Stimulated activated CD8-positive, alpha-beta memory T cell treated with anti-CD3 and anti-CD28 coated beads, Interleukin-12 subunit alpha, Interleukin-12 subunit beta, amount 100 ng/mL, for 4 hours (primary cell): ENCODE measurements around the gene HPS1.

Experiments
- DNase-seq: peaks from one replicate; pipeline ENCODE4 v3.0.0-alpha.2; 2020; ENCODE audit warnings: low read depth

HPS1 gene

GRCh38 chr10:98446661-98447221 lies at the start of gene HPS1:
Gene HPS1 (minus strand): TSS chr10:98446935. CDS start chr10:98443240, 3,695 bp downstream.
- peak; percentile 72 for DNase-seq

- DNase-seq: no peak
Measured at GRCh38 chr10:98492763-98493162, 46.0 kb upstream of the HPS1 start.

GRCh38 chr10:98489561-98490481 lies 43.1 kb upstream of the HPS1 start:
- DNase-seq: no peak

GRCh38 chr10:98488669-98489430 lies 42.1 kb upstream of the HPS1 start:
- DNase-seq: no peak

GRCh38 chr10:98487649-98488048 lies 40.9 kb upstream of the HPS1 start:
- no peak for DNase-seq

GRCh38 chr10:98486421-98486820 lies 39.7 kb upstream of the HPS1 start:
- no peak for DNase-seq

- no peak for DNase-seq
Measured at GRCh38 chr10:98485959-98486358, 39.2 kb upstream of the HPS1 start.

- DNase-seq: no peak
Measured at GRCh38 chr10:98483658-98484057, 36.9 kb upstream of the HPS1 start.

- DNase-seq: no peak
Measured at GRCh38 chr10:98482096-98482495, 35.4 kb upstream of the HPS1 start.

- DNase-seq: no peak
Measured at GRCh38 chr10:98481404-98481945, 34.7 kb upstream of the HPS1 start.

GRCh38 chr10:98478430-98479222 lies 31.9 kb upstream of the HPS1 start:
- no peak for DNase-seq

- DNase-seq: no peak
Measured at GRCh38 chr10:98477861-98478260, 31.1 kb upstream of the HPS1 start.

- DNase-seq: no peak
Measured at GRCh38 chr10:98474628-98475027, 27.9 kb upstream of the HPS1 start.

- no peak for DNase-seq
Measured at GRCh38 chr10:98472196-98472595, 25.5 kb upstream of the HPS1 start.

- no peak for DNase-seq
Measured at GRCh38 chr10:98470850-98471249, 24.1 kb upstream of the HPS1 start.

GRCh38 chr10:98469001-98469931 lies 22.5 kb upstream of the HPS1 start:
- no peak for DNase-seq

GRCh38 chr10:98467506-98468318 lies 21.0 kb upstream of the HPS1 start:
- peak; percentile 27 for DNase-seq

GRCh38 chr10:98466861-98467505 lies 20.2 kb upstream of the HPS1 start:
- no peak for DNase-seq

- no peak for DNase-seq
Measured at GRCh38 chr10:98465866-98466265, 19.1 kb upstream of the HPS1 start.
